ENCODE measurements around the gene OR4D2. TPM values are rescaled to one million over a fixed set of nuclear protein-coding genes. Genes with fewer than 3 reads are reported as not detected.

Gene OR4D2
- total RNA-seq: not detected
- long read RNA-seq: 0 reads

- TF ChIP-seq CTCF (IDR thresholded peaks at IDR 0.05): no peak
- H3K9me3 ChIP-seq: no peaks in the 10 kb centered on the region
- no peak within 1 kb of the TSS for H3K27ac ChIP-seq
- no peak within 1 kb of the TSS for H3K4me3 ChIP-seq
- intact Hi-C loops (cut with DNase I): no loop called here
- ATAC-seq (no peak), DNase-seq (no peak)
- peaks cover 18% of the 10 kb centered on the region for H3K27me3 ChIP-seq (ENCODE audit: low read depth)
- H3K4me1 ChIP-seq: no peaks in the 10 kb centered on the region
- H3K36me3 ChIP-seq: no peaks in the 10 kb centered on the region
These were observed at the start of gene OR4D2 for GRCh38 chr17:58166682-58167081. TSS of gene OR4D2 (plus strand) at chr17:58166982. CDS start at chr17:58169656, 2,674 bp downstream.

GRCh38 chr17:58117382-58117781, 49.4 kb upstream of the OR4D2 start:
- Histone ChIP-seq H3K27me3 (ENCODE audit: low read depth) (peaks cover 4% of the 10 kb centered on the region), H3K4me3 (no peak overlapping the region), H3K9me3 (no peaks in the 10 kb centered on the region), H3K27ac (no peak overlapping the region), H3K36me3 (no peaks in the 10 kb centered on the region), H3K4me1 (no peaks in the 10 kb centered on the region)
- no peak for TF ChIP-seq CTCF (IDR thresholded peaks at IDR 0.05)
- DNase-seq (no peak), ATAC-seq (no peak)
- intact Hi-C loops (cut with DNase I): no loop called here

GRCh38 chr17:58119491-58119890, 47.3 kb upstream of the OR4D2 start:
- no peak overlapping the region for H3K27ac ChIP-seq
- H3K9me3 ChIP-seq: no peaks in the 10 kb centered on the region
- no peaks in the 10 kb centered on the region for H3K36me3 ChIP-seq
- peaks cover 4% of the 10 kb centered on the region for H3K27me3 ChIP-seq (ENCODE audit: low read depth)
- intact Hi-C loops (cut with DNase I): no loop called here
- no peak overlapping the region for H3K4me3 ChIP-seq
- no peak for TF ChIP-seq CTCF (IDR thresholded peaks at IDR 0.05)
- no peaks in the 10 kb centered on the region for H3K4me1 ChIP-seq
- DNase-seq (no peak), ATAC-seq (no peak)

- Histone ChIP-seq H3K27ac (no peak overlapping the region), H3K4me3 (no peak overlapping the region), H3K27me3 (ENCODE audit: low read depth) (peaks cover 4% of the 10 kb centered on the region), H3K9me3 (no peaks in the 10 kb centered on the region), H3K36me3 (no peaks in the 10 kb centered on the region), H3K4me1 (no peaks in the 10 kb centered on the region)
- intact Hi-C loops (cut with DNase I): no loop called here
- DNase-seq: no peak
- peak in 1 of 2 donors; percentile 42 for ATAC-seq
- TF ChIP-seq CTCF (IDR thresholded peaks at IDR 0.05): no peak
These were observed 46.5 kb upstream of the OR4D2 start for GRCh38 chr17:58120195-58120822.

GRCh38 chr17:58121925-58122324, 44.9 kb upstream of the OR4D2 start:
- no peak overlapping the region for H3K4me3 ChIP-seq
- DNase-seq (no peak), ATAC-seq (no peak)
- peaks cover 4% of the 10 kb centered on the region for H3K27me3 ChIP-seq (ENCODE audit: low read depth)
- TF ChIP-seq CTCF (IDR thresholded peaks at IDR 0.05): peak; percentile 22
- H3K36me3 ChIP-seq: no peaks in the 10 kb centered on the region
- H3K27ac ChIP-seq: no peak overlapping the region
- no peaks in the 10 kb centered on the region for H3K9me3 ChIP-seq
- H3K4me1 ChIP-seq: no peaks in the 10 kb centered on the region
- intact Hi-C loops (cut with DNase I): no loop called here

All from lower lobe of right lung (tissue), 2 donors.